Measurements from ENCODE around the gene SRRM3. TPM values are rescaled to one million over a fixed set of nuclear protein-coding genes. Genes with fewer than 3 reads are reported as not detected.

Gene SRRM3
- polyA plus RNA-seq, 1 donor from 2014 or later: 34.9 TPM

- no peaks in the 10 kb centered on the region for H3K27me3 ChIP-seq (ENCODE audit: insufficient read depth, low read depth, low read length)
- H3K36me3 ChIP-seq (ENCODE audit: insufficient read depth, low read length): no peaks in the 10 kb centered on the region
- TF ChIP-seq POLR2AphosphoS5 (IDR thresholded peaks at IDR 0.05) (peak; percentile 51), TAF1 (IDR thresholded peaks at IDR 0.05; ENCODE audit: low read depth) (peak; percentile 37)
- TF ChIP-seq, protein P1, sequence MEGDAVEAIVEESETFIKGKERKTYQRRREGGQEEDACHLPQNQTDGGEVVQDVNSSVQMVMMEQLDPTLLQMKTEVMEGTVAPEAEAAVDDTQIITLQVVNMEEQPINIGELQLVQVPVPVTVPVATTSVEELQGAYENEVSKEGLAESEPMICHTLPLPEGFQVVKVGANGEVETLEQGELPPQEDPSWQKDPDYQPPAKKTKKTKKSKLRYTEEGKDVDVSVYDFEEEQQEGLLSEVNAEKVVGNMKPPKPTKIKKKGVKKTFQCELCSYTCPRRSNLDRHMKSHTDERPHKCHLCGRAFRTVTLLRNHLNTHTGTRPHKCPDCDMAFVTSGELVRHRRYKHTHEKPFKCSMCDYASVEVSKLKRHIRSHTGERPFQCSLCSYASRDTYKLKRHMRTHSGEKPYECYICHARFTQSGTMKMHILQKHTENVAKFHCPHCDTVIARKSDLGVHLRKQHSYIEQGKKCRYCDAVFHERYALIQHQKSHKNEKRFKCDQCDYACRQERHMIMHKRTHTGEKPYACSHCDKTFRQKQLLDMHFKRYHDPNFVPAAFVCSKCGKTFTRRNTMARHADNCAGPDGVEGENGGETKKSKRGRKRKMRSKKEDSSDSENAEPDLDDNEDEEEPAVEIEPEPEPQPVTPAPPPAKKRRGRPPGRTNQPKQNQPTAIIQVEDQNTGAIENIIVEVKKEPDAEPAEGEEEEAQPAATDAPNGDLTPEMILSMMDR (IDR thresholded peaks at IDR 0.05; ENCODE audit: poor library complexity, severe bottlenecking): no peak
- peak overlapping the region; percentile 26 for H3K4me3 ChIP-seq (ENCODE audit: low read length)
- H3K27ac ChIP-seq (ENCODE audit: low read length): peak overlapping the region; percentile 56
- no peaks in the 10 kb centered on the region for H3K9me2 ChIP-seq (ENCODE audit: insufficient read depth, low read length)
- peak overlapping the region; percentile 56 for H2AFZ ChIP-seq (ENCODE audit: low read depth, low read length)
- no peaks in the 10 kb centered on the region for H3K9me3 ChIP-seq (ENCODE audit: low read length)
- no peak overlapping the region for H3K9ac ChIP-seq (ENCODE audit: low read length)
- no peaks in the 10 kb centered on the region for H4K20me1 ChIP-seq (ENCODE audit: insufficient read depth)
- no peaks in the 10 kb centered on the region for H3F3A ChIP-seq (ENCODE audit: insufficient read depth, low read length, poor library complexity, severe bottlenecking)
- no peaks in the 10 kb centered on the region for H3K79me2 ChIP-seq (replicated peaks; ENCODE audit: insufficient read depth, low read length)
- H3K4me2 ChIP-seq (ENCODE audit: low read length): no peak overlapping the region
Measured at GRCh38 chr7:76191783-76192240, 9.9 kb upstream of the SRRM3 start.

DNA sequence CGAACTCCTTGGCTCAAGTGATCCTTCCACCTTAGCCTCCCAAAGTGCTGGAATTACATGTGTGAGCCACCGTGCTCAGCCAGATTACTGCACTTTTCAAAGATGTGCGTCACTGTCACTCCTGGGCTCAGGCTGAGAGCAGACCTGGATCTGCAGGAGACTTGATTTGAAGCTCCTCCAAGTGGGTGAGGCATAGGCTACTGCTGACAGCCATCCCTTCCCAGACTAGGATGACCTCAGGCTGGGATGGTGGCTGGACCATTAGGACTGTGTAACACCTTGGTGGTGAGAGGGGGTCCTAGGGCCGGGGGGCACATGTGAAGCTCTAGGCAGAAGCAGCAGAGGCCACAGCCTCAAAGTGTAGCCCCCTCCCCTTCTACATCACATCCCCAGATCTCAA lies 8.2 kb upstream of the SRRM3 start:
- H3K27me3 ChIP-seq (ENCODE audit: insufficient read depth, low read depth, low read length): no peaks in the 10 kb centered on the region
- no peak overlapping the region for H3K9ac ChIP-seq (ENCODE audit: low read length)
- H2AFZ ChIP-seq (ENCODE audit: low read depth, low read length): no peak overlapping the region
- no peaks in the 10 kb centered on the region for H3K9me3 ChIP-seq (ENCODE audit: low read length)
- H3K27ac ChIP-seq (ENCODE audit: low read length): no peak overlapping the region
- no peaks in the 10 kb centered on the region for H3F3A ChIP-seq (ENCODE audit: insufficient read depth, low read length, poor library complexity, severe bottlenecking)
- H4K20me1 ChIP-seq (ENCODE audit: insufficient read depth): no peaks in the 10 kb centered on the region
- no peak overlapping the region for H3K4me3 ChIP-seq (ENCODE audit: low read length)
- TF ChIP-seq REST (IDR thresholded peaks at IDR 0.05; ENCODE audit: borderline replicate concordance): no peak
- no peak for TF ChIP-seq EZH2 (IDR thresholded peaks at IDR 0.05; ENCODE audit: borderline replicate concordance, insufficient read depth, low read length, poor library complexity, severe bottlenecking)
- TF ChIP-seq EP300 (conservative IDR thresholded peaks at IDR 0.05; ENCODE audit: poor library complexity, severe bottlenecking): no peak
- no peak for TF ChIP-seq RAD21 (conservative IDR thresholded peaks at IDR 0.05)
- TF ChIP-seq TAF1 (IDR thresholded peaks at IDR 0.05; ENCODE audit: low read depth): no peak
- TF ChIP-seq MXI1 (conservative IDR thresholded peaks at IDR 0.05; ENCODE audit: poor library complexity, severe bottlenecking): no peak
- TF ChIP-seq, protein P1 (IDR thresholded peaks at IDR 0.05; ENCODE audit: poor library complexity, severe bottlenecking): no peak
- no peak for TF ChIP-seq SMC3 (conservative IDR thresholded peaks at IDR 0.05; ENCODE audit: poor library complexity)
- TF ChIP-seq POLR2AphosphoS5 (IDR thresholded peaks at IDR 0.05): no peak
- no peak overlapping the region for H3K4me2 ChIP-seq (ENCODE audit: low read length)
- H3K9me2 ChIP-seq (ENCODE audit: insufficient read depth, low read length): no peaks in the 10 kb centered on the region
- H3K36me3 ChIP-seq (ENCODE audit: insufficient read depth, low read length): no peaks in the 10 kb centered on the region
- H3K79me2 ChIP-seq (replicated peaks; ENCODE audit: insufficient read depth, low read length): no peaks in the 10 kb centered on the region

All from neural cell (in vitro differentiated cells).